Omental fat pad (tissue), 4 donors: ENCODE measurements around the gene RCN1. TPM values are rescaled to one million over a fixed set of nuclear protein-coding genes. Genes with fewer than 3 reads are reported as not detected.
"Not testable (repeated sequence)": the region's sequence is repeated elsewhere in the genome, so short reads cannot be mapped to it uniquely, and the experiment has no call there.

ENCODE experiments used
- ATAC-seq: fragments of 150-250 bp; one replicate; pipeline ENCODE4 v1.9.1; 2016; ENCODE audit warnings: mild to moderate bottlenecking, moderate library complexity; ENCODE audit not compliant: low FRiP score
- DNase-seq: peaks from one replicate; pipeline ENCODE4 v3.0.0-alpha.2; 2019; ENCODE audit warnings: low spot score
- total RNA-seq, 4 donors: library from RNA; depleted of rRNA; stranded (reverse); fragments of >200 nt; gene quantifications; one replicate each; pipeline ENCODE4 v1.1.0, GENCODE V29; 2016
- TF ChIP-seq, protein P1 (sequence below), 3 donors: fragments of 450-650 bp; IDR thresholded peaks; one replicate each; pipeline ENCODE4 v1.5.1; 2016 to 2017; ENCODE audit warnings: antibody characterized with exemption in 3 of 3, mild to moderate bottlenecking in 3 of 3, moderate library complexity in 2 of 3

The RCN1 gene
- total RNA-seq, 4 donors from 2014 or later, result 75.3 to 117 (median 90.5) TPM

- TF ChIP-seq, protein P1, sequence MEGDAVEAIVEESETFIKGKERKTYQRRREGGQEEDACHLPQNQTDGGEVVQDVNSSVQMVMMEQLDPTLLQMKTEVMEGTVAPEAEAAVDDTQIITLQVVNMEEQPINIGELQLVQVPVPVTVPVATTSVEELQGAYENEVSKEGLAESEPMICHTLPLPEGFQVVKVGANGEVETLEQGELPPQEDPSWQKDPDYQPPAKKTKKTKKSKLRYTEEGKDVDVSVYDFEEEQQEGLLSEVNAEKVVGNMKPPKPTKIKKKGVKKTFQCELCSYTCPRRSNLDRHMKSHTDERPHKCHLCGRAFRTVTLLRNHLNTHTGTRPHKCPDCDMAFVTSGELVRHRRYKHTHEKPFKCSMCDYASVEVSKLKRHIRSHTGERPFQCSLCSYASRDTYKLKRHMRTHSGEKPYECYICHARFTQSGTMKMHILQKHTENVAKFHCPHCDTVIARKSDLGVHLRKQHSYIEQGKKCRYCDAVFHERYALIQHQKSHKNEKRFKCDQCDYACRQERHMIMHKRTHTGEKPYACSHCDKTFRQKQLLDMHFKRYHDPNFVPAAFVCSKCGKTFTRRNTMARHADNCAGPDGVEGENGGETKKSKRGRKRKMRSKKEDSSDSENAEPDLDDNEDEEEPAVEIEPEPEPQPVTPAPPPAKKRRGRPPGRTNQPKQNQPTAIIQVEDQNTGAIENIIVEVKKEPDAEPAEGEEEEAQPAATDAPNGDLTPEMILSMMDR (IDR thresholded peaks at IDR 0.05), result no peak
- no peak for ATAC-seq
Observed at GRCh38 chr11:32053151-32053888, 37.6 kb upstream of the RCN1 start.

GRCh38 chr11:32055861-32056260 is 35.0 kb upstream of the RCN1 start:
- TF ChIP-seq, protein P1 (IDR thresholded peaks at IDR 0.05), result no peak
- ATAC-seq (no peak), DNase-seq (no peak)

More at GRCh38 chr11:32053151-32053888, 37.6 kb upstream of the RCN1 start:
- DNase-seq, result no peak

- no peak for ATAC-seq
- TF ChIP-seq, protein P1 (IDR thresholded peaks at IDR 0.05), result no peak
Observed at GRCh38 chr11:32056438-32056837, 34.4 kb upstream of the RCN1 start.

DNA sequence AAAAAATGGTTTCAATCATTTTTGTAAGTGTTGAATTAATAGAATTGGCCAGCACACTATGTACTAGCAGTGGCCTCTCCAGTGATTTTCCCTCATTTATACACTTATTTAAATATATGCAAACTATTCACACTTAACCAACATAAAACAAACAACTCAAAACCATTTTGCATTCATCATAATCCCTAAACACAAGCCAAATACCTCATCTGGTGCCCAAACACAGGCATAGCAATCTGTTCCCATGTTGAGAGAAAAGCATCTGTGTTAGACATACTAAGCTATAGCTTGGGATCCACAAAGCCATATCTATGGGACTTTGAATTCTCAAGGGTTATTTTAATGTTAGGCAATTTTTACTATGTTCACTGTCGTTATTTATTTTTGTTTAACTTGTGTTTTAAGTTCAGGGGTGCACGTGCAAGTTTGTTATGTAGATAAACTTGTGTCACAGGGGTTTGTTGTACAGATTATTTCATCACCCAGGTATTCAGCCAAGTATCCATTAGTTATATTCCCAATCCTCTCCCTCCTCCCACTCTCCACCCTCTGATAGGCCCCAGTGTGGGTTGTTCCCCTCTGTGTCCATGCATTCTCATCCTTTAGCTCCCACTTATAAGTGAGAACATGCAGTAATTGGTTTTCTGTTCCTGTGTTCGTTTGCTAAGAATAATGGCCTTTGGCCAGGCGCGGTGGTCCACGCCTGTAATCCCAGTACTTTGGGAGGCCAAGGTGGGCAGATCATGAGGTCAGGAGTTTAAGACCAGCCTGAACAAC is 31.0 kb upstream of the RCN1 start:
- no peak for ATAC-seq
- TF ChIP-seq, protein P1 (IDR thresholded peaks at IDR 0.05), result no peak
- no peak for DNase-seq

More at GRCh38 chr11:32056438-32056837, 34.4 kb upstream of the RCN1 start:
- no peak for DNase-seq

DNA sequence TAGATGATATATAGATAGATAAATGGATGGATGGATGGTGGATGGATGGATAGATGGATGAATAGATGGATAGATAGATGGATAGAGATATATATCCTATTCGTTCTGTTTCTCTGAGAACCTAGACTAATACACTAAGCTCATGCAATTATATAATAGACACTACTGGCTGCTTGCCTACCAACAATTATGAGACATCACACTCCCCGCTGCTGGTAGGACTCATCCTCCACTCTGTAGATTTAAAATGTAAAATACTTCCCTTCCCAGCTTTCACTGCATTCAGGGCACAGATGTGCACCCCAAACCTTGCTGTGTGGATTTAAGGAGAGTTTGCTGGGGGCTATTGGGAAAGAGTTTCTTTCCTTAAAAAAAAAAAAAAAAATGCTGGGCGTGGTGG is 28.3 kb upstream of the RCN1 start:
- TF ChIP-seq, protein P1 (IDR thresholded peaks at IDR 0.05), result no peak
- ATAC-seq, result no peak
- no peak for DNase-seq

GRCh38 chr11:32063031-32063430 is 27.8 kb upstream of the RCN1 start:
- DNase-seq, ATAC-seq: not testable (repeated sequence)

DNA sequence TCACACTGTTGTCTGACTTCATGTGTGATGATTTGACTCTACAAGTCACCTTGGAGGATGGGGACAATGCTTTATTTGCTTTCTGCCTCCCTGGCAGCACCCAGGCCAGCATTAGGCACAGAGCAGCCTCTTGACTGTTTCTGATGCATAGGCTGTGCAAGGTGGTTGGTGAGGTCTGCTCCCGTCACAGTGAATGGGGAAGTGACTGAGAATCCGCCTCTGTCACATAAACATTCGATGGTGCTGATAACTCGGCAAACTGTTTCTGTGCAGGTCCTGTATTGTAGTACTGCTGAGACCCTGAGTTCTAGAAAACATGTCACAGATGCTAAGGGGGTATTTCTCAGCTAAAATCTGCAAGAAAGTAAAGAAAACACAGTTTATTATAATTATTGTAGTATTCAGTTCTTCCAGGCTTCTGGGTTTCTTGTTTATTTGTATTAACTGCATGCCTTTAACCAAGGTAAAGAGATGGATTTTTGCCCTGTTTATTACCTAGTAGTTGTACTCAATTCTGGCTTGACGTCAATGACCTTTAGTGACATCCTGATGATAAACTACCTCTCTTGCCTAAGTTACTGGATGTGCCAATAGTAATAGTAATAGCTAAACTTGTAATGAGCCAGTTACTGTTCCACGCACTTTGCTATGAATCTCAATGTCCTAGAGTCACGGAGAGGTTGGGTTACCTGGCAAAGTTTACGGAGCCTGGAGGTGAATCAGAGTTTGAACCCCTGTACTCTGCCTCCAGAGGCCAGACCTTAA is 24.8 kb upstream of the RCN1 start:
- TF ChIP-seq, protein P1 (IDR thresholded peaks at IDR 0.05), result no peak
- DNase-seq (no peak), ATAC-seq (no peak)
